GM18519 (cell line): ENCODE measurements around the gene SMAD6.

Experiments used
- ATAC-seq: cut with Tn5 transposase; IDR thresholded peaks from one replicate; pipeline ENCODE4 v1.9.1; 2021; ENCODE audit warnings: mild to moderate bottlenecking, moderate library complexity; ENCODE audit not compliant: unreplicated experiment, low FRiP score

Gene SMAD6

GRCh38 chr15:66702035-66702786 is at the start of gene SMAD6:
Gene SMAD6, plus strand, starts transcription at chr15:66702236. Its CDS starts 1,023 bp downstream, at chr15:66703259.
- ATAC-seq = no peak

GRCh38 chr15:66652806-66653205 is 49.2 kb upstream of the SMAD6 start:
- ATAC-seq = no peak

GRCh38 chr15:66653398-66653797 is 48.6 kb upstream of the SMAD6 start:
- ATAC-seq = no peak

- no peak for ATAC-seq
Measured at GRCh38 chr15:66653852-66654251, 48.2 kb upstream of the SMAD6 start.

GRCh38 chr15:66654361-66654738 is 47.7 kb upstream of the SMAD6 start:
- no peak for ATAC-seq

- ATAC-seq = no peak
Measured at GRCh38 chr15:66654739-66655375, 47.2 kb upstream of the SMAD6 start.

GRCh38 chr15:66655511-66655910 is 46.5 kb upstream of the SMAD6 start:
- no peak for ATAC-seq

- no peak for ATAC-seq
Measured at GRCh38 chr15:66655997-66656396, 46.0 kb upstream of the SMAD6 start.

- no peak for ATAC-seq
Measured at GRCh38 chr15:66657185-66658020, 44.6 kb upstream of the SMAD6 start.

- no peak for ATAC-seq
Measured at GRCh38 chr15:66658044-66658443, 44.0 kb upstream of the SMAD6 start.

GRCh38 chr15:66658855-66659254 is 43.2 kb upstream of the SMAD6 start:
- ATAC-seq = no peak

GRCh38 chr15:66659384-66659783 is 42.7 kb upstream of the SMAD6 start:
- no peak for ATAC-seq

GRCh38 chr15:66661432-66662096 is 40.5 kb upstream of the SMAD6 start:
- ATAC-seq = no peak

- no peak for ATAC-seq
Measured at GRCh38 chr15:66662522-66662921, 39.5 kb upstream of the SMAD6 start.

- ATAC-seq = no peak
Measured at GRCh38 chr15:66663664-66664063, 38.4 kb upstream of the SMAD6 start.

- ATAC-seq = no peak
Measured at GRCh38 chr15:66670175-66670574, 31.9 kb upstream of the SMAD6 start.

- no peak for ATAC-seq
Measured at GRCh38 chr15:66670762-66671580, 31.1 kb upstream of the SMAD6 start.

GRCh38 chr15:66672867-66673266 is 29.2 kb upstream of the SMAD6 start:
- ATAC-seq = no peak

GRCh38 chr15:66673410-66674322 is 28.4 kb upstream of the SMAD6 start:
- ATAC-seq = no peak
